Spleen (tissue), 11 donors: Measurements from ENCODE around the gene C16orf54. TPM values are rescaled to one million over a fixed set of nuclear protein-coding genes. Genes with fewer than 3 reads are reported as not detected.
"Not testable (repeated sequence)": the region's sequence is repeated elsewhere in the genome, so short reads cannot be mapped to it uniquely, and the experiment has no call there.

Experiments
- DNase-seq: peaks from one replicate; pipeline ENCODE4 v3.0.0-alpha.2; 2020
- H3K27ac ChIP-seq, 8 donors: fragments of 200-600 bp; sonication (generic) in 7 of 8; 1 replicate in 4 of 8; 2 replicates in 4 of 8; pipeline versions ENCODE4 v1.5.0 to v1.8.0; 2016 to 2021; ENCODE audit warnings: inconsistent platforms in 4 of 8, mild to moderate bottlenecking in 4 of 8, moderate library complexity in 1 of 8
- H3K27me3 ChIP-seq, 7 donors: fragments of 200-600 bp; sonication (generic) in 6 of 7; replicated peaks in 1 of 7; 1 replicate in 4 of 7; 2 replicates in 3 of 7; pipeline versions ENCODE4 v1.5.0 to v1.8.0; 2016 to 2021; ENCODE audit warnings: inconsistent platforms in 3 of 7, mild to moderate bottlenecking in 1 of 7
- H3K36me3 ChIP-seq, 6 donors: fragments of 200-600 bp; sonication (generic) in 5 of 6; 1 replicate in 4 of 6; 2 replicates in 2 of 6; pipeline versions ENCODE4 v1.5.0 to v1.8.0; 2016 to 2021; ENCODE audit warnings: inconsistent platforms in 2 of 6
- H3K4me1 ChIP-seq, 6 donors: fragments of 200-600 bp; sonication (generic) in 5 of 6; 1 replicate in 3 of 6; 2 replicates in 3 of 6; pipeline versions ENCODE4 v1.5.0 to v1.8.0; 2016 to 2021; ENCODE audit warnings: inconsistent platforms in 3 of 6
- H3K4me3 ChIP-seq, 8 donors: fragments of 200-600 bp; sonication (generic) in 7 of 8; 1 replicate in 4 of 8; 2 replicates in 4 of 8; pipeline versions ENCODE4 v1.5.0 to v1.8.0; 2016 to 2021; ENCODE audit warnings: inconsistent platforms in 4 of 8, mild to moderate bottlenecking in 4 of 8, moderate library complexity in 2 of 8
- H3K9me3 ChIP-seq, 8 donors: fragments of 200-600 bp; sonication (generic) in 7 of 8; 1 replicate in 4 of 8; 2 replicates in 4 of 8; pipeline versions ENCODE4 v1.5.0 to v1.8.0; 2016 to 2021; ENCODE audit warnings: inconsistent platforms in 4 of 8
- POLR2A ChIP-seq, 3 donors: fragments of 450-650 bp; IDR thresholded peaks; one replicate each; pipeline ENCODE4 v1.5.1; 2017; ENCODE audit warnings: antibody characterized with exemption in 3 of 3, mild to moderate bottlenecking in 1 of 3
- POLR2AphosphoS5 ChIP-seq, 3 donors: sonication (generic); formaldehyde crosslinking; IDR thresholded peaks; one replicate each; pipeline ENCODE4 v1.5.1; 2017; ENCODE audit warnings: antibody characterized with exemption in 3 of 3
- WGBS, 5 donors: extraction: QIAGEN DNeasy Blood & Tissue Kit in 3 of 5; methylation state at CpG; one replicate each; pipeline versions ENCODE4 v1.1.5 to v1.1.7; 2013 to 2018; 5-methylcytosine and 5-hydroxymethylcytosine counted together
- intact Hi-C: fragments of 100-400 bp; cut with DNase I; formaldehyde crosslinking; loops from one replicate; pipeline ENCODE4 v1.15.0; 2023; ENCODE audit warnings: low total_unique reads
- polyA plus RNA-seq, 3 donors: library from polyadenylated mRNA; stranded (reverse); fragments of 200-250 nt; gene quantifications; one replicate each; pipeline ENCODE4 v1.2.1, GENCODE V29; 2013
- total RNA-seq, 7 donors: library from RNA; depleted of rRNA in 3 of 7; stranded (reverse); fragments of >200 nt in 3 of 7; fragmentation: NEBNext Ultra II Directional in 4 of 7; extraction: Animal tissue kit (Norgen Biotek cat#: 25700) in 4 of 7; gene quantifications; one replicate each; pipeline versions ENCODE4 v1.1.0 to v1.2.1, GENCODE V29; 2016 to 2021
- TF ChIP-seq, protein P1 (sequence below), 11 experiments: fragments of 200-600 bp in 7 of 11; fragments of 450-650 bp in 4 of 11; sonication (generic) in 4 of 11; IDR thresholded peaks in 8 of 11; conservative IDR thresholded peaks in 3 of 11; 1 replicate in 7 of 11; 2 replicates in 4 of 11; pipeline versions ENCODE4 v1.4.0 to v1.8.0; 2016 to 2021; ENCODE audit warnings: antibody characterized with exemption in 11 of 11, inconsistent platforms in 4 of 11, mild to moderate bottlenecking in 1 of 11
- donor health status: healthy with polysubstance abuse.
- donor health status: DM: no; HTN: no; CAD: no; lungs with moderate emphysema.
- donor health status: DM: no; HTN: no; CAD: no.
- donor health status: Bipolar disorder and iron deficiency.
- donor health status: healthy.
- donor health status: DM: no; HTN: no; CAD: no.
- donor health status: DM: yes; HTN: yes; CAD: no.

Gene C16orf54
- total and polyA plus RNA-seq, 10 donors = 15.6 to 46.0 (median 35.0) TPM

DNA sequence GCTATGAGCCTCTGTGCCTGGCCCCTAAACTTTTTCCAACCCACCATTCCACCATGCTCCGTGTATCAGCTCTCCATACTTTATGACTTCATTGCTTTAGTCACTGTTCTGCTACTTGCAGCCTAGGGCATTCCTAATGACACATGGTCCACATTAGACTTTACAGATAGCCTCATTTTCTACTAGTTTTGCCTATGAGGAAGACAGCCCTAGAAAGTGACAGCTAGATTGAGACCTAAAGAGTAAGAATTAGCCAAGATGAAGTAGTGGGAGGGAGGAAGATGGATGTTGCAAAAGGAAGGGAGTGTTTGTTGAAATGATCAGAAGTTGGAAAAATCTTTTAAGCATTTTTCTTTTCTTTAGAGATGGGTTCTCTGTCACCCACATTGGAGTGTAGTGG is 11.0 kb downstream of the C16orf54 start:
- 0 to 85% (median 81%) methylated on average over 1 of the region's 1 CpG for WGBS, 5 donors
- no peak overlapping the region for H3K4me3 ChIP-seq
- H3K27me3 ChIP-seq = peaks cover 0 to under 1% (median 0%) of the 10 kb centered on the region in 7 donors
- no peaks in the 10 kb centered on the region for H3K36me3 ChIP-seq
- no peak for TF ChIP-seq POLR2AphosphoS5 (IDR thresholded peaks at IDR 0.05)
- no peak for TF ChIP-seq POLR2A (IDR thresholded peaks at IDR 0.05)
- TF ChIP-seq, protein P1, sequence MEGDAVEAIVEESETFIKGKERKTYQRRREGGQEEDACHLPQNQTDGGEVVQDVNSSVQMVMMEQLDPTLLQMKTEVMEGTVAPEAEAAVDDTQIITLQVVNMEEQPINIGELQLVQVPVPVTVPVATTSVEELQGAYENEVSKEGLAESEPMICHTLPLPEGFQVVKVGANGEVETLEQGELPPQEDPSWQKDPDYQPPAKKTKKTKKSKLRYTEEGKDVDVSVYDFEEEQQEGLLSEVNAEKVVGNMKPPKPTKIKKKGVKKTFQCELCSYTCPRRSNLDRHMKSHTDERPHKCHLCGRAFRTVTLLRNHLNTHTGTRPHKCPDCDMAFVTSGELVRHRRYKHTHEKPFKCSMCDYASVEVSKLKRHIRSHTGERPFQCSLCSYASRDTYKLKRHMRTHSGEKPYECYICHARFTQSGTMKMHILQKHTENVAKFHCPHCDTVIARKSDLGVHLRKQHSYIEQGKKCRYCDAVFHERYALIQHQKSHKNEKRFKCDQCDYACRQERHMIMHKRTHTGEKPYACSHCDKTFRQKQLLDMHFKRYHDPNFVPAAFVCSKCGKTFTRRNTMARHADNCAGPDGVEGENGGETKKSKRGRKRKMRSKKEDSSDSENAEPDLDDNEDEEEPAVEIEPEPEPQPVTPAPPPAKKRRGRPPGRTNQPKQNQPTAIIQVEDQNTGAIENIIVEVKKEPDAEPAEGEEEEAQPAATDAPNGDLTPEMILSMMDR (IDR thresholded peaks at IDR 0.05 in 8 of 11, conservative IDR thresholded peaks at IDR 0.05 in 3 of 11) = no peak
- intact Hi-C loops = no loop called here
- no peak for DNase-seq
- H3K4me1 ChIP-seq = peaks cover 17 to 66% (median 32%) of the 10 kb centered on the region in 6 donors
- H3K9me3 ChIP-seq = peaks cover 0 to 5% (median 0%) of the 10 kb centered on the region in 8 donors
- H3K27ac ChIP-seq = no peak overlapping the region

DNA sequence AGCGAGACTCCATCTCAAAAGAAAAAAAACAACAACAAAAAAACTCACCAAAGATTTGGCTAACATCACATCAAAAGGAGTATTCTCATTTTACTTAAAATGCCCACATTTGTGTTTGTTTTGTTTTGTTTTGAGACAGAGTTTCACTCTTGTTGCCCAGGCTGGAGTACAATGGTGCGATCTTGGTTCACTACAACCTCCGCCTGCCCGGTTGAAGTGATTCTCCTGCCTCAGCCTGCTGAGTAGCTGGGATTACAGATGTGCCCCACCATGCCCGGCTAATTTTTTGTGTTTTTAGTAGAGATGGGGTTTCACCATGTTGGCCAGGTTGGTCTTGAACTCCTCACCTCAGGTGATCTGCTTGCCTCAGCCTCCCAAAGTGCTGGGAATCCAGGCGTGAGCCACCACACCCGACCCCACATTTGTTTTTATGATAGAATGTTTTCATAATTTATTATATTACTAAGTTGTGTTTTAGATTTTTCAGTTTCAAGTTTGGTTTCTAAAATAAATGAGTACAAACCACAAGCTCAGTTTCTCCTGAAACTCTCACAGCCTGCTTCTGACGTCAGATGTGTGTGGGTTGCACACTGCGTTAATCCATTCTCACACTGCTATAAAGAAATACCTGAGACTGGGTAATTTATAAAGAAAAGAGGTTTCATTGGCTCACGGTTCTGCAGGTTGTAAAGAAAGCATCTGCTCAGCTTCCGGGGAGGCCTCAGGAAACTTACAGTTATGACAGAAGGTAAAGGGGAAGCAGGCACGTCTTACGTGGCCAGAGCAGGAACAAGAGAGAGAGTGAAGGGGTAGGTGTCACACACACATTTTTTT is 13.8 kb downstream of the C16orf54 start:
- H3K4me3 ChIP-seq = peak overlapping the region in 1 of 8 donors; percentile 32
- DNase-seq, H3K9me3 ChIP-seq, intact Hi-C loops, H3K36me3 ChIP-seq, H3K27me3 ChIP-seq: not testable (repeated sequence)
- H3K27ac ChIP-seq = peak overlapping the region in 6 of 8 donors; percentile 26 to 70 (median 50)
- 55 to 64% (median 56%) methylated on average over 13 of the region's 13 CpGs for WGBS, 5 donors
- peaks cover 0 to 46% (median 12%) of the 10 kb centered on the region in 6 donors for H3K4me1 ChIP-seq

DNA sequence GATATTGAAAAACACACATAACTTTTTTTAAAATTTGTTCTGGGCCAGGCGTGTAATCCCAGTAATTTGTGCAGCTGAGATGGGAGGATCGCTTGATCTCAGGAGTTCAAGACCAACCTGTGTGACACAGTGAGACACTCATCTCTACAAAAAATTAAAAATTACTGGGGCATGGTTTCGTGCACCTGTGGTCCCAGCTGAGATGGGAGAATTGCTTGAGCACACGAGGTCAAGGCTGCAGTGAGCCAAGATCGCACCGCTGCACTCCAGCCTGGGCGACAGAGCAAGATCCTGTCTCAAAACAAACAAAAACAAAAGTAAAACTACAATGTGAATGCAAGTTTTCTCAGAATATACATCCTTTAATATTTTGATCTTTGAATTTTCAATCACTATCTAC is 15.1 kb downstream of the C16orf54 start:
- no peaks in the 10 kb centered on the region for H3K36me3 ChIP-seq
- intact Hi-C loops = no loop called here
- WGBS, 5 donors = 47 to 73% (median 58%) methylated on average over 7 of the region's 7 CpGs

DNA sequence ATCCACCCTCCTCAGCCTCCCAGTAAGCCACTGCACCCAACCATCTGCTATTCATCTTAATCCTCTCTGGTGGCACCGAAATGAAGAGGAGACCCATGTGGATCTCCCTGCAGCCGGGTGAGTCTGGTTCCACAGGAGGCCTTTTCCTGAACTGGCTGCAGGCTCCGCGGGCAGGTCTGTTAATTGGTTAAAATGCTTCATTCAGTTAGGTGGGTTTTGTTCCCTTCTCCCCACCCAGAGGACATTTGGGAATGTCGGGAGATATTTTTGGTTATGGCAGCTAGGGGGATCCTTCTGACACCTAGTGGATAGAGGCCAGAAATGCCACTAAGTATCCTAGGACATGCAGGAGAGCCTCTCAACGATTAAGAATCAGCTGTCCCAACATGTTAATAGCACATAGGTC is 16.7 kb downstream of the C16orf54 start:
- Histone ChIP-seq H3K36me3 (no peaks in the 10 kb centered on the region), H3K9me3 (peaks cover 0 to 5% (median 0%) of the 10 kb centered on the region in 8 donors), H3K27me3 (peaks cover 0 to 6% (median 0%) of the 10 kb centered on the region in 7 donors), H3K4me3 (no peak overlapping the region), H3K4me1 (peaks cover 0 to 27% (median 8%) of the 10 kb centered on the region in 6 donors), H3K27ac (no peak overlapping the region)
- DNase-seq = no peak
- WGBS, 5 donors = 29 to 56% (median 51%) methylated on average over 6 of the region's 6 CpGs
- intact Hi-C loops = no loop called here
- TF ChIP-seq POLR2A (IDR thresholded peaks at IDR 0.05) (no peak), POLR2AphosphoS5 (IDR thresholded peaks at IDR 0.05) (no peak)
- TF ChIP-seq, protein P1 (IDR thresholded peaks at IDR 0.05 in 8 of 11, conservative IDR thresholded peaks at IDR 0.05 in 3 of 11) = peak in 8 of 11 experiments; percentile 19 to 56 (median 40)

More for the DNA sequence above, 15.1 kb downstream of the C16orf54 start:
- no peak for DNase-seq
- Histone ChIP-seq H3K27ac (peak overlapping the region in 3 of 8 donors; percentile 47 to 70 (median 63)), H3K4me3 (peak overlapping the region in 1 of 8 donors; percentile 32), H3K27me3 (peaks cover 0 to 6% (median 0%) of the 10 kb centered on the region in 7 donors), H3K9me3 (peaks cover 0 to 5% (median 0%) of the 10 kb centered on the region in 8 donors), H3K4me1 (peaks cover 0 to 36% (median 8%) of the 10 kb centered on the region in 6 donors)
- TF ChIP-seq POLR2AphosphoS5 (IDR thresholded peaks at IDR 0.05) = no peak
- no peak for TF ChIP-seq POLR2A (IDR thresholded peaks at IDR 0.05)
- TF ChIP-seq, protein P1 (IDR thresholded peaks at IDR 0.05 in 8 of 11, conservative IDR thresholded peaks at IDR 0.05 in 3 of 11) = no peak
